HCT116 (cell line): ENCODE data around the gene TFDP1. TPM values are rescaled to one million over a fixed set of nuclear protein-coding genes. Genes with fewer than 3 reads are reported as not detected.

Experiments
- ATAC-seq: fragments of 200-7000 bp; cut with Tn5 transposase; 2 replicates; pipeline ENCODE4 v1.9.1; 2020; ENCODE audit warnings: mild to moderate bottlenecking, moderate library complexity
- BruUV-seq: library from RNA; stranded (reverse); fragments of 400-500 nt; replicated peaks from 2 replicates; lab custom pipeline; 2021; lab: Mats Ljungman, UMichigan
- CTCF ChIA-PET: fragments of 300-600 bp; sonication (Branson Sonifier 250); formaldehyde crosslinking; loops from one replicate; lab custom pipeline; 2021; ENCODE audit warnings: antibody characterized with exemption; lab: Charles Lee
- POLR2A ChIA-PET: fragments of 300-600, 350-600 bp; sonication (Branson Sonifier 250); formaldehyde crosslinking; loops from one replicate; lab custom pipeline; 2021; ENCODE audit warnings: antibody characterized with exemption; lab: Charles Lee
- RAD21 ChIA-PET, 2 experiments: fragments of 300-600 bp; sonication (Branson Sonifier 250); formaldehyde crosslinking; loops; one replicate each; lab custom pipeline; 2023; ENCODE audit warnings: low total read pairs in 2 of 2; ENCODE audit not compliant: uncharacterized antibody in 2 of 2, unreplicated experiment in 2 of 2, low non-redundant PET in 1 of 2; lab: Charles Lee
- DNase-seq: peaks from one replicate; pipeline ENCODE4 v3.0.0-alpha.2; 2010; ENCODE audit warnings: low read depth, low spot score
- H2AFZ ChIP-seq: fragments of 200-600 bp; shearing (Covaris generic), sonication (generic); 2 replicates; pipeline ENCODE4 v1.6.1; 2017; ENCODE audit warnings: low read depth, mixed run types, mixed read lengths, antibody characterized with exemption, low read length; ENCODE audit not compliant: poor library complexity, severe bottlenecking
- H3K27ac ChIP-seq: 2 replicates; pipeline ENCODE4 v1.5.1; 2012; ENCODE audit warnings: low read depth, low read length
- H3K27me3 ChIP-seq: fragments of 200-600 bp; sonication (generic); 2 replicates; pipeline ENCODE4 v1.6.1; 2016; ENCODE audit warnings: mixed run types, low read length, mixed read lengths; ENCODE audit not compliant: insufficient read depth
- H3K36me3 ChIP-seq, 2 experiments: fragments of 200-500 bp in 1 of 2; fragments of 200-600 bp in 1 of 2; sonication (Bioruptor generic) in 1 of 2; sonication (generic) in 1 of 2; 2 replicates each; pipeline versions ENCODE4 v1.5.1 to v1.6.1; 2014 to 2016; ENCODE audit warnings: low read length in 2 of 2, inconsistent platforms in 1 of 2, mixed read lengths in 1 of 2, mixed run types in 1 of 2; ENCODE audit not compliant: insufficient read depth in 2 of 2, control insufficient read depth in 1 of 2
- H3K4me1 ChIP-seq, 2 experiments: fragments of 200-600 bp in 1 of 2; sonication (generic) in 1 of 2; 2 replicates each; pipeline versions ENCODE4 v1.5.1 to v1.6.1; 2012 to 2017; ENCODE audit warnings: low read length in 2 of 2, inconsistent platforms in 1 of 2, mild to moderate bottlenecking in 1 of 2, mixed read lengths in 1 of 2, mixed run types in 1 of 2, moderate library complexity in 1 of 2; ENCODE audit not compliant: insufficient read depth in 2 of 2, control insufficient read depth in 1 of 2
- H3K4me2 ChIP-seq: fragments of 200-600 bp; sonication (generic); 2 replicates; pipeline ENCODE4 v1.6.1; 2017; ENCODE audit warnings: mixed run types, low read length, mixed read lengths
- H3K4me3 ChIP-seq, 2 experiments: fragments of 200-600 bp in 1 of 2; sonication (generic) in 1 of 2; replicated peaks in 1 of 2; 2 replicates each; pipeline ENCODE4 v1.5.1; 2011 to 2016; ENCODE audit warnings: low read length in 2 of 2, control low read depth in 1 of 2, low read depth in 1 of 2, mild to moderate bottlenecking in 1 of 2, mixed read lengths in 1 of 2, mixed run types in 1 of 2
- H3K79me2 ChIP-seq: fragments of 200-600 bp; sonication (generic); 2 replicates; pipeline ENCODE4 v1.6.1; 2017; ENCODE audit warnings: mild to moderate bottlenecking, mixed run types, low read length, moderate library complexity, mixed read lengths; ENCODE audit not compliant: insufficient read depth
- H3K9ac ChIP-seq: fragments of 200-600 bp; sonication (generic); 2 replicates; pipeline ENCODE4 v1.6.1; 2016; ENCODE audit warnings: low read length, mixed read lengths
- H3K9me2 ChIP-seq: fragments of 200-600 bp; sonication (generic), shearing (Covaris generic); 2 replicates; pipeline ENCODE4 v1.6.1; 2017; ENCODE audit warnings: mixed run types, mild to moderate bottlenecking, moderate library complexity; ENCODE audit not compliant: insufficient read depth
- H3K9me3 ChIP-seq, 2 experiments: fragments of 200-500 bp in 1 of 2; fragments of 200-600 bp in 1 of 2; sonication (Bioruptor generic) in 1 of 2; sonication (generic) in 1 of 2; 2 replicates each; pipeline ENCODE4 v1.6.1; 2014 to 2017; ENCODE audit warnings: low read length in 2 of 2, mixed read lengths in 2 of 2, inconsistent platforms in 1 of 2, low read depth in 1 of 2, mild to moderate bottlenecking in 1 of 2, mixed run types in 1 of 2, moderate library complexity in 1 of 2; ENCODE audit not compliant: control insufficient read depth in 1 of 2, insufficient read depth in 1 of 2
- H4K20me1 ChIP-seq: fragments of 200-600 bp; sonication (generic), shearing (Covaris generic); 2 replicates; pipeline ENCODE4 v1.6.1; 2017; ENCODE audit warnings: mixed run types, mild to moderate bottlenecking, moderate library complexity; ENCODE audit not compliant: insufficient read depth
- CBX3 ChIP-seq: IDR thresholded peaks from 2 replicates; pipeline ENCODE4 v1.6.1; 2012; ENCODE audit warnings: low read depth
- EGR1 ChIP-seq: IDR thresholded peaks from 2 replicates; pipeline ENCODE4 v1.6.1; 2012; ENCODE audit warnings: low read depth
- EZH2 ChIP-seq: fragments of 200-600 bp; sonication (generic); IDR thresholded peaks from 2 replicates; pipeline ENCODE4 v1.6.1; 2017; ENCODE audit warnings: antibody characterized with exemption, mixed run types
- FOSL1 ChIP-seq: IDR thresholded peaks from 2 replicates; pipeline ENCODE4 v1.6.1; 2012; ENCODE audit warnings: low read depth
- POLR2A ChIP-seq: IDR thresholded peaks from 2 replicates; pipeline ENCODE4 v1.7.0; 2011; ENCODE audit warnings: borderline replicate concordance; ENCODE audit not compliant: insufficient read depth, insufficient read length; ENCODE audit errors: extremely low read depth
- POLR2AphosphoS5 ChIP-seq: IDR thresholded peaks from 2 replicates; pipeline ENCODE4 v1.6.1; 2011; ENCODE audit warnings: mild to moderate bottlenecking, low read depth, low read length, moderate library complexity
- REST ChIP-seq: IDR thresholded peaks from 2 replicates; pipeline ENCODE4 v1.6.1; 2012; ENCODE audit warnings: low read depth
- SIN3A ChIP-seq: IDR thresholded peaks from 2 replicates; pipeline ENCODE4 v1.6.1; 2012; ENCODE audit warnings: low read depth
- SP1 ChIP-seq: IDR thresholded peaks from 2 replicates; pipeline ENCODE4 v1.6.1; 2012; ENCODE audit warnings: low read depth
- SRF ChIP-seq: IDR thresholded peaks from 2 replicates; pipeline ENCODE4 v1.6.1; 2012; ENCODE audit warnings: low read depth
- TCF7L2 ChIP-seq: IDR thresholded peaks from 2 replicates; pipeline ENCODE4 v1.7.0; 2011; ENCODE audit warnings: borderline replicate concordance, inconsistent platforms; ENCODE audit not compliant: insufficient read depth, insufficient read length; ENCODE audit errors: extremely low read depth
- ZBTB33 ChIP-seq: IDR thresholded peaks from 2 replicates; pipeline ENCODE4 v1.6.1; 2011; ENCODE audit warnings: mild to moderate bottlenecking, low read length, moderate library complexity; ENCODE audit not compliant: insufficient replicate concordance; ENCODE audit errors: extremely low read depth
- ZFX ChIP-seq: fragments of 450-650 bp; IDR thresholded peaks from 2 replicates; pipeline ENCODE4 v1.6.1; 2017
- intact Hi-C: fragments of 100-400 bp; cut with micrococcal nuclease; formaldehyde crosslinking; loops from 2 replicates; pipeline ENCODE4 v1.10.0; 2022
- total RNA-seq: library from RNA; stranded (reverse); gene quantifications from one replicate; pipeline ENCODE4 v1.2.1, GENCODE V29; 2021; ENCODE audit not compliant: unreplicated experiment
- TF ChIP-seq, protein P1 (sequence below): IDR thresholded peaks from 2 replicates; pipeline ENCODE4 v1.6.1; 2012

The TFDP1 gene
- total RNA-seq, 1 experiment from 2014 or later = 169 TPM

DNA sequence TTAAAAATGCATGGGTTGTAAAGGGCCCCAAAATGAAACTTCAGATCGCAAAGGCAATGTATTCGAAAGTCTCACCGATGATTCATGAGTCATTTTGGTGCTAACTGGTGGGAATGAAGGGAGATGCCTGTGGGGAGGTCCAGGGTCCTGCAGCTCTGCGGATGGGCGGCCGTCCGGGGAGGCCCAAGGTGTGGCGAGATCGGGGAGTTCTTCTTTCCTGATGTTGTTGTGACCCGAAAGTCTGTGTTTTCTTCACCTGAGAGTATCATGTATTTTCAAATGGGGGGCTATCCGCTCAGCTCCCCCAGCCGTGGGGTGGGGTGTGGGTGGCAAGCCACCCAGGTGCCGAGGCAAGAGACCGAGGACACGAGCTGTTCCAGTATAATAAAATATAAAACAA lies 36.5 kb downstream of the TFDP1 start:
- DNase-seq (no peak), ATAC-seq (no peak)
- Histone ChIP-seq H3K4me2 (no peak overlapping the region), H3K9me2 (no peaks in the 10 kb centered on the region), H3K4me1 (no peaks in the 10 kb centered on the region), H3K4me3 (no peak overlapping the region), H3K9ac (no peak overlapping the region), H3K36me3 (peaks cover 14 to 39% of the 10 kb centered on the region in 2 experiments), H3K79me2 (peaks cover 97% of the 10 kb centered on the region), H3K27ac (no peak overlapping the region), H4K20me1 (peaks cover 10% of the 10 kb centered on the region; the same call in 1 of the 2 replicates), H3K9me3 (no peaks in the 10 kb centered on the region), H2AFZ (no peak overlapping the region), H3K27me3 (no peaks in the 10 kb centered on the region)
- RAD21 ChIA-PET = no interaction called here
- POLR2A ChIA-PET = no interaction called here
- intact Hi-C loops = loop anchor here (2.0 kb wide), 1 partner anchor 606 kb away; no protein-coding TSS in a partner anchor
- TF ChIP-seq REST = no peak
- no peak for TF ChIP-seq POLR2A
- no peak for TF ChIP-seq SIN3A
- TF ChIP-seq TCF7L2 = no peak
- TF ChIP-seq SRF = no peak
- TF ChIP-seq SP1 = no peak
- no peak for TF ChIP-seq POLR2AphosphoS5
- no peak for TF ChIP-seq CBX3
- TF ChIP-seq ZBTB33 = no peak
- TF ChIP-seq ZFX = no peak
- no peak for TF ChIP-seq EGR1
- no peak for TF ChIP-seq FOSL1
- TF ChIP-seq, protein P1, sequence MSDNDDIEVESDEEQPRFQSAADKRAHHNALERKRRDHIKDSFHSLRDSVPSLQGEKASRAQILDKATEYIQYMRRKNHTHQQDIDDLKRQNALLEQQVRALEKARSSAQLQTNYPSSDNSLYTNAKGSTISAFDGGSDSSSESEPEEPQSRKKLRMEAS = no peak
- no peak for TF ChIP-seq EZH2
- BruUV-seq = no TSS peak
- CTCF ChIA-PET = no interaction called here
